NCI-H1048 (cell line): ENCODE data around the gene MEF2C.

Experiments used
- DNase-seq: peaks from one replicate; lab custom pipeline; 2025; lab: John Stamatoyannopoulos, UW

Gene MEF2C

DNA sequence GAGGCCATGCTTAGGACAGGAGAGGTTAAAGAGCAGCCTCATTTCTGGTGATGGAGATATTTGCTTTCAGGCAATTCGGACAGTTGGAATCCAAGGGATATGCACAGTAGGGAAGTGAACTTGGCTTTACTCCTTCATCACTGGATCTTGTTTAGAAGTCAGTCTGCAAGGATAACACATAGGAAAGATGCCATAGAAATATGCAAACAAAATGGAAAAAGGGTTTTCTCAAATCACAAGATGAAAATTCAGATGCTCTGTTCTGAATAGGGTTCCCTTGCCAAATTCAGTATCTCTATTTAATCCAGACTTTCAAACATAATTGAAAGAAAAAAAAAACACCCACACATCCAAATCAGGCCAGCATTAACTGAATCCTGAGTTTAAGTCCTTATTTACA, 166.9 kb downstream of the MEF2C start:
- no peak for DNase-seq

DNA sequence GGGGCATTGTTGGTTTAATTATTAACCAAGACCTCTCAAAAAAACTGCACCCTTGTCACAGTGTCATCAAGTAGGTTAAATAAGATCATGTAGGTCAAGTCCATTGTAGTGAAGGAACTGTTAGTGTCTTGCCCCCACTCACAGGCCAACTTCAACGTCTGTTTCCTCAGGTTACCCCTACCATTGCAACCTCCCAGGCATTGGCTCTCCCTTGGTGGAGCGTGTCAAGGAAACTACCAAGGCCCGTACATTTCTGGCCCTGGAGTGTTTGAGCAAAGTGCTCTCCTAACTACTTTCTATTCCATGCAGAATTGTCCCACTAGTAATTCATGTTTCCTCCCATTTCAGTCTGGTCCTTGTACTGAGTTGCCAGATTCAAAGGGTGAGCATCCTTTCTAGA, 167.5 kb downstream of the MEF2C start:
- DNase-seq, result no peak

DNA sequence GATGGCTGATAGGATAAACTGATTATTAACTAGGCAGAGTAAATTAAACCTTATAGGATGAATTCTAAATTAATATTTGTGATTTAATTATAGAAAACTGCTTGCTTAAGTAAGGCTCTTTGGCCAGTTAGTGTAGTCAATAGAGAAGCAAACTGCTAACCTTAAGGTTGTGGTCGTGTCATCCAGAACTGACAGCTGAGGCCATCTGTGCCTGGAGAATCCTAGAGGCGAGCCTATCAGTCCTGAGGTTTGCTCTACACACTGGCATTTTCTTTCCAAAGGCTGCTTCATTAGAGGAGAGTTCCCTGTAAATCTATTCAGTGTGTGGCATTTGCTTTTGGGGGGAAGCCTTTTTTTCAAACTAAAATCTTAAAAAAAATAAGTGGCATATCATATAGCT, 169.2 kb downstream of the MEF2C start:
- no peak for DNase-seq

DNA sequence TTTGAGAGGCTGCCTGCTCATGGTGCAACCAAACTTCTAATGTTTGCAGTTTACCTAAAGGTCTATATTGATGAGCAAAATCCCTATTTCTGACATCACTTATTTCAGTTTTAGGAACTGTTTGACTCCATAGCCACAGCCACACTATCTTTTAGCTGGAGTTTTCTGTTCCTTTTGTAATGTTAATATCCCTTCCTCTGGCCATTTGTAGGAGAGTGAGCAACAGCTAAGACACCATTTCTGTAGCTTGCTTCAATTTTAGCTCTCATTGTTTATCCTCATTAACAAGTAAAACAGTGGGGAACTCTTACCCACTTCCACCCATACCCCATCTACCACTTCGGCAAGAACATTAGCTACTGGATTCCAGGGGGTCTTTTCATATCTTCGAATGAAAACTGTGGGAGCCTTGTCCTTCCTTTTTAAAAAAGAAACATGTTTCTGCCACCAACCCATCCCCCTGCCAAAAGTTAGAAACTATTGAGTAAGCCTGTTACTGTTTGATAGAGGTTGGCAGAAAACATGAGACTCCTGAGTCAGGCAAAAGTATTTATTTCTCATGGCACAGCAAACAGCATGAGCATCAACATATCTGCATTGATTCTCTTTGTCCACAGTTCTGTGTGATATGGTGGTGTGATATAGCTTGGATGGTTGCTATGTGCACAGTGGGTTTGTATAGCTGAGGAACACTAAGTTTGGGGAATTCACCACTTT, 174.1 kb downstream of the MEF2C start:
- DNase-seq, result no peak

DNA sequence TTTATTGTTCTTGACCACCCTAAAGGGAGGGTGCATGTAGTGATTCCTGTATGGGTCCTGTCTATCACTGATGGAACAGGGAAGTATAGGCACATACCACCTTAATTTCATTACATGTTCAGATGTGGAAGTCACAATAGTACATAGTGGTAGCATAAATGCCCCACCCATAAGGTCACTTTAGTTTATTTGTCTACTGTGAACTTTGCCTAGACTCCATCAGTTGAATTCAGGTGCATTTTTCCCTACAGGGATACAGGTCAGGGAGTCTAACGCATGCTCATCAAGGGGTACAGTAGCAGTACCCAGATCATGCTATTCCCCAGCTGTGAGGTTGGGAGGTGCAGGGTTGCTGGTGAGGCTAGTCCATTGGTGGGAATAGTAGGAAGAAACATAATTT, 175.0 kb downstream of the MEF2C start:
- no peak for DNase-seq

DNA sequence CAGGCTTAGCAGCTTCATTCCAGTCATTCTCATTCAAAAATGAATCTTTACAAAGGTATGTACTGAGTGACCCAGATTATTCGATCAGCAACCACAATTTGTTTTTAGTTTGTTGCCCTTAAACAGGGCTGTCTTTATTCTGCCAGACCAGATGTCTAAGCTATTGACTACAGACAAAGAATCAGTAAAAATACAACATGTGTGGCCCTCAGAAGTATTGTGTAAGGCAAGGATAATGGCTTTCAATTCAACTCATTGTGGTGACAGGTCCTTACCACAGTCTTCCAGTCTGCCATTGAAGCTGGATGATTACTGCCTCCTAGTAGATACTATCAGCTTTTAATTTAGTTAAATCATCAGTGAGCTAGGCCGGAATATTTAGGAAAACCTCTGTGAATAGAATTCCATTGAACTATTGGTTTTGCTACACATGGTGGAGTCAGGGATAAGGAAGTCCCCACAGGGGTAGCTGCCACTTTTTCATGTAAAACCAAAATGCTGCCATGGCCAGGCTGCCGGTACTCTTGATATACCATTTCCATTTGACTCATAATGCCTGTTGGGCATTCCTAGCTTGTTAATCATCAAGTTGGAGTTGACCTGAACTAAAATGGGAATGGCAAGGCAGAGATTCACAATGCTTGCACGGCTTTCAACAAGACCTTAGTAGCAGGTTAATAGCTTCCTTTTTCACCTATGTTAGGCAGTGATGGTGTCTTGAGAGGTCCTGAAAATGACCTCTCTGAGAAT, 175.6 kb downstream of the MEF2C start:
- DNase-seq, result no peak

DNA sequence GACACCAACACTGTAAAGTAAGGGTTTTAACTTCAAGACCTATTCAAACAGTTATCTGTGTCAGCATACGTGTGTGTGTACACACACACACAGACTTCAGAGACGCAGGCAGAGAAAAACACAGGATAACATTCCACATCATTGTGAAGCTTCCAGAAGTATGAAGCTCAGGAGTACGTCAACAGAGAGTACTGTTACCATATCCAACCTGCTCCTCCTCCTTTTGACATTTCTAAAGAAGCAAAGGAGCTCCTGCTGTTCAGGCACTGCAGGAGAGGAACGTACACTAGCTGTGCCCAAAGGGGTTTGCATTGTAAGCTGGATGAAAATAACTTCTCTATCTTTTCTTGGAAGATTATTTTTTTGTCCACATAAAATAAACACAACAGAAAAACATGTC, 180.7 kb downstream of the MEF2C start:
- DNase-seq, result no peak

DNA sequence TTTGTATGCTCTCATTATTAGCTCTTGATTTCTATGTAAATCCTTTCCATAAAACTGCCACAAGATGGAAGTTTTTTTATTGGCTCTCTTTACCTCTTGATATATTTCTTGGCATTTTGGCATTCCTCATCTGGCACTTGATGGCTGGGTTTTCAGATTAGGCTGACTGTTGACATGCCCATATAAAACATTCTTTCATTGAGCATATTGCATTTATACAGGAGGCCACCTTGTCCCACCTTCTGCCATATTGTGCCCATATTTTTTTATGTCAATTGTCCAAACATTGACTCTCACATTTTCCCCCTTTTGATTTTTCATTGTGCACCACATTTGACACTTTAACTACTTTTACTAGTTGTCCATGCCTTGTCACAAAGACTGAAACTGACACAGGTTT, 182.9 kb downstream of the MEF2C start:
- no peak for DNase-seq

DNA sequence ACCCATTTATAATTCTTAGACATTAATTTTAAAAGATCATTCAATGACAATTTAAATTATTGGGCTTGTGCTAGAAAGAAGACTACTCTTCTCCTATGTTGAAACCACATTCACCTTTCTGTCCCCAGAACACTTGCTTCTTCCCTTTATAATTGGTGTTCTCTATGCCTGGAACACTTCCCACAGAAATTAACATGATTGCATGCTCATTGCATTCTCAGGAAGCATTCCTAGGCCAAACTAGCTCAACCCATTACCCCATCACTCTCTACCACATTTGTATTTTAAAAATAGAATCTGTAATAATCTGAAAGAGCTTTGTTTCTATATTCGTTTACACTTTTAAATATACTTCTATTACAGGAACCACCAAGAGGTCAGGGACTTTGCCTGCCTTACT, 184.7 kb downstream of the MEF2C start:
- no peak for DNase-seq

DNA sequence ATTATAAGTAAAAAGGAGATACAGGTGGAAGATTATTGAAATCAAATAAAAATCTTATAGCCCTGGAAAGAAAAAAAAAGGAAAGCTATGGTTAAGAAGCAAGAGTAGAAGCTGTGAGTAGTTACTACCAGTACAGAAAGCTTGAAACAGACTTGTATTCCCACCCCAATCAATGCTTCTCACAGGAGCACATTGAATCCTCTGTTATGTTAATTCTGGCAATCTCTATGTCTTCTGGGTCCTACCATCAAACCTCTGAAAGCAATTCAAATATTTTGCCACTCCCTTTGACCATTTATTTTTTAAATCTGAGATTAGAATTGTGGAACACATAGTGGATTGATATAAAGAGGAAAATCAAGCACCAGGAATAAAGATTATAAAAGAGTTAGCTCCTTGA, 186.5 kb downstream of the MEF2C start:
- no peak for DNase-seq

DNA sequence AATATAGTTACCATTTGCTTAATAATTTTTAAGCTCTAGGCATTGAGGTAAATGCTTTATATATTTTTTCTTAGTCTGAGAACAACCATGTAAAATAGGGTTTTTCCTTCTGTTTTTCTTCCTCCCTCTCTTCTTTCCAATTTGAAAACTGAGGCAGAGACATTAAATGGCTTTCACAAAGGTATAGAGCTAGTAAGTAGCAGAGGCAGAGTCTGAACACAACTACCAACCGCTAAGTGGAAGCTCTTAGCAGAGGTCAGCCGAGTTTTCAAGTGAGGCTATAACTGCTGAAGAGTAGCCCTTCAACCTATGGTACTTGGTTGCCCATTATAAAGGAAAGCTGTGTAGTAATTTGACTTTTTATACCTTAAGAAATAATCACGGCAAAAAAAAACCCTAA, 187.1 kb downstream of the MEF2C start:
- DNase-seq, result no peak

DNA sequence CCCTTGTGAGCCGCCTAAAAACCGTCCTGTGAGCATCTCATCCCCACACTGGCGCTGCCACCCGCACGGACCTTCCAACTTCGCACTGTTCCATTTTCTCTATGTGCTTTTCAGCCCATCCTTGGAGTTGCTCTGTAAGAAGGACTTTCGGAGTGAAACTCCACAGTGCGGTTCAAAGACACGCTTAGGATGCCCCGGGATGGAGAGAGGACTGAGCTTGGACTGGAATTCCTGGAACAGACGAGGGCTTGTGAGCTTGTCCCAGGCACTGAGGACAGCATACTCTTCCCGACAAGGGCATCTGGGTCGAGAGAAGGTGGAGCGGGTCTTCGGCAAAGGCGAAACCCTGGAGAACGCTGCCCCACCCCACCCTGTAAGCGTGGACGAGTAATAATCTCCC, 187.8 kb downstream of the MEF2C start:
- no peak for DNase-seq

DNA sequence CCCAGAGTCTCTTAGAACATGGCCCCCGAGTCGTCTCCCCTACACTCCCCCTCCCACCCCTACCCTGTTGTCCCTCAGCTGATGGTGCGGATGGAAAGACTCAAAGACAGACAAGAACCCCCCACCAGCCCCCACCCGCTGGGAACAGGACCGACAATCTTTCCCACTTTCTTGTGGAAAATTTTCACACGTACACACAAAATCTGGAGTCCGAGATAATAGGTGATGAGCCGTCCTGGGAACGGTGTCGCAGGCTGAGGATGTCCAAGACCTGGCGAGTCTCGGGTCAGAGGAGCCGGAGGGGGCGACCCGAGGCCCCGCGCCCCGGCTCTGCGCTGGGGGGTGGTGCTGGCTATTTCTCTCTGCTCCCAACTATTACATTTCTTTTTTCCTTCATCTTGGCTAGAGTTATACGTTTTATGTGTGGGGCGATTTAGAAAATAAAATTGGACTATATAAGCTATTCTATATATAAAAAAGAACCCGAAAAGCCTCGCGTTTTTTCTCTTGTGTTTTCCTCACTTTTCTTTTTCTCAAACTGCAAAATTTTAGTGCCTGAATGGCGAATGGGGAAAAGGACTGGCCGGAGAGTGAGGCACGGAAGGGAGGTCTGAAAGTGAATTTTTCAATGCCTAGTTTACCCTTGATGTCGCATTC, 188.8 kb downstream of the MEF2C start:
- DNase-seq, result no peak

DNA sequence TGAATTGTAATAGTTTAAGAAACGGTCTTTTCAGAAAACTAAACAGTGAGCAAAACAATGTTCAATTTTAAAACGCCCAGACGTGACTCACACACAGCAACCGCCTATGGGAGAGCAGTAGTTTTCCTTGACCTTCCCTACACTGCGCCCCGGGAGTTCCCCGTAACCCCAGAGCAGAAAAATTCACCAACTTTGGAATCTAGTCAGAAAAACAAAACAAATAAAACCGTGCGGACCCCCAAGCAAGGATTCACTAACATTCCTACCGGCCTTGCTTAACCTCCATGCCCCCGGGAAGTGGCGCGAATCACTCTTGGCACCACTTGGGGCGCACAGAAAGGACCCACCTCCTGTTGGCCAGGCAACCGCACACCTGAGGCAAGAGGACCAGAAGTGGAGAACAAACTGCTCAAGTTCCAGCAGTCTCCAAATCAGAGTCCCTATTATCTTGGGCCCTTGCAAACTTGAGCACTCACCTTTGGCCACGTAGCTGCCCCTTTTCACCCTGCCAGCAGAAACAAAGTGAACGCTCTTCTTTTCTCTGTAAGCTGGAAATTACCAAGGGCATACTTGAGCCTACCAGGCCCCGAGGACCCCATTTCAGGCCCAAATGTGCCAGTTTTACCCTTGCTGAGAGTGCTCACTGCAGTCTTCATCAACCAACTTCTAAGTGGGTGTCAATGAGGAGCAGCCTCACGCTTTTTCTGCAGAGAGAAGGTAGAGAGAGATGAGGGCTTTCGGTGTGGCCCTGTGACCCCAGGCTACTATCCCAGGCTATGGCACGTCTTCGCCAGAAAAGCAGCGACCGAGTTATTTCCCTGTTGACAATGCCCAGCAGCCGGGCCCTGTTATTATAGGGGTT, 189.7 kb downstream of the MEF2C start:
- no peak for DNase-seq

DNA sequence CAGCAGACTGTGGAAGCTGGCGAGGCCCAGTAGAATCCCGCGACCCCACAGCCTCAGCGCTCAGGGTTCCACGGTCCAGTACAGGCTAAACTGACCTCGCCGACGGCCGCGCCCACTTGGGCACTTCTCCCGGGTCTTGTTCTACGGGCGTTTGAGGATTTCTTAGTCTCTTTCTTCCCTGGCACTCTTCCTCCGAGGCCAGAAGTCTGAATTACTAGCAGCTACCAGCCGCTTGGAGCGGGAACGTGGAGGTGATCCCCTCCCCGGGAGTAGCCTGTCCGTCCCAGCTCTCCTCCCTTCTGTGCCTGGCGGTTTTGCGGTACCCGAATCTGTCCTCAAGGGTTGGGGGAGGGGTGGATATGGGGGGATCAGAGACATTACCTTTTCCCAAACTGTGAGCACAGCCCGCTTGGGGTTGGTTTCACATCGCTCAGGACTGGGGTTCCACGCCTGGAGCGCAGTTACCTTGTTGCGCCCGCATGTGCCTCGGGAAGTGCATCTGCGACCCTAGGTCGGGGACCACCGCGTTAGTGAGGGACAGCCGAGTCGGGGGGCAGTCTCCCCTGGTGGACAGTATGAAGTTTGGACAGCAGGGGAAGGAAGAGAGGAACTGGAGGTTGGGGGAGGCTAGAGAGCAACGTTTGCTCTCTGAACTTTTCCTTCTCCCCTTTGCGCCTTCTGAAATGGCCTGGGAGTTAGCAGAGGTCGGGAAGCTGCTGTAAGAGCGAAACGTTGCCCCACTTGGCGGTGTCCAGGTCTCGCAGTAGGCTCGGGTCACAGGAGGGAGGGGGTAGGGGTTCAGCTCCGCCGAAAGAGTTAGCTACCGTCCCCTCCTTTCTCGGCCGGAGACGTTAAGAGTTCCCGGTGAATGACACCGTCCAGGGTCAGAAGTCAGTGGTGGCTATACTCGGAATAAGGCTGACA, 190.8 kb downstream of the MEF2C start:
- no peak for DNase-seq

DNA sequence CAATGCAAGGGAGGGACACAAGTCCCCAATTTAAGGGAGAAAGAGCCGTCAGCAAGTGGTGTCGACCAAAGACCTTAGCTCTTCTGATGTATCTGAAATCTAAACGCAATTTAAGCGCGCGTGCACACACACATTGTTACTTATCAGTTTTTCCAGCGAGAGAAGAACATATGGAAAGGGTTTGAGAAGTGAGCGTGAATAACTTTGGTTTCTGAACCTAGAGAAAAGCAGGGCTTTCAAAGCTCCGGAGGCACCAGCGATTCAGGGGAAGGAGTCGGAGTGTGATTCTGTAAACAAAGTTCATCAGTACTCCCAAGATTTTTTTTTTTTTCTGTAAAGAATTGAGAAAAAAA, 191.8 kb downstream of the MEF2C start:
- no peak for DNase-seq

DNA sequence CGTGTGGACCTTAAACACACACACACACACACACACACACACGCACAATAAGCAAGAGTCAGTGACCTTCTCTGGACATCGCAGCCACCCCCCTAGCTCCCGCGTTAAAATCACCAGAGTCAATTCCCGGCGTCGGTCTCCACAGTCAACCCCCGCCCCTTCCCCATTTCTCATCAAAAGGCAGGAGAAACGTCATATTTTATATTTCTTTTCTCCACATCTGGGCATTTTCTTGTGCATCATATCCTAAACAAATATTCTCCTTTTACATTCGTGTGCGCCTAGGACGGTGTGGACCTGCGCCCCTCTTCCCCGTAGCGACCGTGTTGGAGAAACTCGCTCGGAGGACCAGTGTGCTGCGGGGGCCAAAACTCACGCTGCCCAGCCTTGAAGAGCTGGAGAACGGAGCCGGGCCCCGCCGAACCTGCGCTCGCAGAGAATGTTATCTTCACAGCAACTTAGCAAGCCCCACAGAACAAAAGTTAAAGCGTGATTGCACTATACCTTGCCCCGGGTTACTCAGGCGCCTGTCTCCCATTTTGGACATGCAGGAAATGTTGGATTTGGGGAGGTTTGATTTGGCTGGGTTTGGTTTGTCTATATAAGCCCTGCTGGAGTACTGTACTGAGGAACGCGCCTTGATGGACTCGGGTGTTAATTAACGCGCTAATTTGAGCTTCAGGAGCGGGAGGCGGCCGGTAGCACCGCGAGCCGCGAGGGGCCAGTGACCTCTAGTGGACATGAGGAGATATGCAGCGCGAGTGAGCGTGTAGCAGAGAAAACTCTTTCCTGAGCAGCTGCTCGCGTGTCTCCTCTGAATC, 192.4 kb downstream of the MEF2C start:
- peak; percentile 35 for DNase-seq

DNA sequence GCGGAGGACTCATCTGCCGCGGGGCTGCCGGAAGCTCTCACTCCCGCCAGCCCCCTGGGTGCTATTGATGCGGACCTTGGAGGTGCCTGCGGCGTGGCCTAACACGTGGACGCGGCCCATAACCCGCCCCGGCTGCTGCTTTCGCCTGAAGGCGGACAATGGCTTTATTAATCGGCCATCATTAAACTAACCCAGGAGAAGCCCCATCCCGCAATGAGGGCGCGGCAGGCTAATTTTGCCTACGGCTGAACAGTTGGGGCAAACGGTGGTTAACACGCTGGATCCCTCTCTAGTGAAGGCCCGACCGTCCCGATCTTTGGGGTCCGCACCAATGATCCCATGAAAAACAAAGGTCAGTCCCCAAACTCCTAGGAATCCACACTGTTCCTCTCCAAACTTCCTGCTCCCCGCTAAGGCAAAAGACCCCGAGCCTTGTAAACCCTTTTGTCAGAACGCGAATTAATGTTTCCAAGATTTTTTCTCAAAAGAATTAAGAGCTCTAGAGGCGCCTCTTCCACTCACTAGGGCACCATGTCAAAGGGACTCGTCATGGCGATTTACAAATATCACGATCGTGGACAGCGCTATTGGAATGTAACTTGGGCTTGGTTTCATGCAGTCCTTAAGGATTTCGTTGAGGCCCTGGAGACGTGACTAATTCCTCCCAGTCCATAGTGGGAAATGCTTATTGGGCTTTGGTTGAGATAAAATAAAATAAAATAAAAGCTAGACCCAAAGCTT, 193.1 kb downstream of the MEF2C start:
- no peak for DNase-seq

DNA sequence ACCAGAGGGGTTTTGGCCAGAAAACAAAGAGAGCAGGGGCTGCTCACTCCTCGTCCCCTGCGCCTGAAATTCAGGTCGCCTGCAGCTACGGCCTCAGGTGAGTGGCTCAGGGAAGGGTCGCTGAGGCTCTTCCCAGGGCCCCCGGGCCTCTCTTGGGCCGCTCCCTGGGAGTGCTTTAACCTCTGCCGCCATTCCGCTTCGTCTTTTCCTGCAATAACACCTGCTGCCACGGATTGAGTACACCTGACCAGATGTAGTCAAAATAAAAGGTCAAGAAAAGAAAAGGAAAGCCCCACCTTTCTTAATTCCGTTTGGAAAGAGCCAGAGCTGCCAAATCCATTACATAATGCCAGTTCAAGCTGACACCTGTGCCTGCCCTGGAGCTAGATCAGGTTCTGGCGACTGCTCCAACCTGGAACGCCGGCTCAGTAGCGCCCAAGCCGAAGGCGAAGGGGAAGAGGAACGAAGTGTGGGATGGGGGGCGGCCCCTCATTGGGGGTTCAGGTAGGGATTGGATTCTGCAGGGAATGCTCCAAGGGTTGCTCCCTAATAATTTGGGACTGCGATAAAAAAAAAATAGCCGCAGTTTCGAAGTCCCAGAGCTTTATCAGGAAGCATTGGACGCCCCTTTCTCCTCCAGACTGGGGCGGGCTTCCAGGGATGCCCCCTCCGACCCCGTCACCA, 193.9 kb downstream of the MEF2C start:
- no peak for DNase-seq
